ENCODE results near the gene SNAI3. TPM values are rescaled to one million over a fixed set of nuclear protein-coding genes. Genes with fewer than 3 reads are reported as not detected.

Gene SNAI3
- total RNA-seq, 1 experiment from 2014 or later: 2.2 TPM

DNA sequence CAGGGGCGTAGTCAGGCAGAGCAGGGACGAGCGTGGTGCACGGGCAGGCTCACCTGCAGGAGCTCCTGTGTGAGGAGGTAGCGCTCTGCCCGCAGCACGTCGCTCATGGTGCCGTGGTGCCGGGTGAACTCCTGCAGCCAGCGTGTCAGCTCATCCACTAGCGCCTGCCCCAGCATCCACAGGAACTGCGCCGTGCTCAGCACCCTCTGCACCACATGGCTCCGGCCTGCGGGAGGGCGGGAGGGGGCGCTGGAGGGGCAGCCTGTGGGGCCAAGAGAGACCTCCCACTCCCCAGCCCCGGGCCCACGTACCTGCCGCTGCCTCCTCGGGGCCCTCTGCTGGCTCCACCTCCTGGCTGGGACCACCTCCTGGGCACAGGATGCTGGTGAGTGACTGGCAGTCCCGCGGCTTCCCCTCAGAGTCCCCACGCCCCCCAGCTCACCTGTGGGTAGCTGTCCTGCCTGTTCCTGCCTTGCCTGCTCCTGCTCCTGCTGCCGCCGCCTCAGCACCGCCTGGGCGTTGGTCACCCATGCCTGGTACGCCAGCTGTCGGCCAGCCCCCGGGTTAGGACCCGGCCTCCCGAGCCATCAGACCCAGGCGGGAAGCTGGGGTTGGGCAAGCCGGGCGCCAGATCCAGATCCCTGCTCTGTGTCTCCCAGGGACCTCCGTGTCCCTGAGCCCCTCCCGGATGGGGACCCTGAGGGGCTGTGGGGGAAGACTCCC is 36.6 kb upstream of the SNAI3 start:
- H3K36me3 ChIP-seq (ENCODE audit: control insufficient read depth in 1 of 2, insufficient read depth in 2 of 2, low read length in 2 of 2): peaks cover 62 to 90% of the 10 kb centered on the region in 2 experiments; a peak in 3 of 4 replicates
- H3K9ac ChIP-seq (ENCODE audit: low read length): no peak overlapping the region
- DNase-seq (ENCODE audit: low read depth, low spot score): no peak
- H3K4me2 ChIP-seq (ENCODE audit: low read length): no peak overlapping the region
- H3K27ac ChIP-seq (ENCODE audit: low read depth, low read length): no peak overlapping the region; the same call in 1 of the 2 replicates
- no peaks in the 10 kb centered on the region for H3K27me3 ChIP-seq (ENCODE audit: insufficient read depth, low read length)
- no peaks in the 10 kb centered on the region for H3K4me1 ChIP-seq (ENCODE audit: control insufficient read depth in 1 of 2, insufficient read depth in 2 of 2, low read length in 2 of 2)
- ChIA-PET POLR2A (no interaction called here), CTCF (interaction anchor here (2.5 kb wide), 1 partner anchor 14 kb away, joined by 7 read pairs; no protein-coding TSS in a partner anchor), RAD21 (ENCODE audit: low non-redundant PET in 1 of 2, low total read pairs in 2 of 2, uncharacterized antibody in 2 of 2, unreplicated experiment in 2 of 2) (no interaction called here)
- intact Hi-C loops (cut with micrococcal nuclease): no loop called here
- H4K20me1 ChIP-seq (ENCODE audit: insufficient read depth): 0 out of 2 replicates have a peak, but pooled peaks cover 3% of the 10 kb centered on the region
- H3K4me3 ChIP-seq (replicated peaks in 1 of 2; ENCODE audit: low read depth in 1 of 2, low read length in 2 of 2): no peak overlapping the region
- no peak for ATAC-seq
- BruUV-seq (replicated peaks): no TSS peak
- H3K9me2 ChIP-seq (ENCODE audit: insufficient read depth): no peaks in the 10 kb centered on the region
- no peak overlapping the region for H2AFZ ChIP-seq (ENCODE audit: low read depth, low read length, poor library complexity, severe bottlenecking)
- TF ChIP-seq JUND (IDR thresholded peaks at IDR 0.05) (no peak), CBX3 (IDR thresholded peaks at IDR 0.05; ENCODE audit: low read depth) (no peak), EGR1 (IDR thresholded peaks at IDR 0.05; ENCODE audit: low read depth) (no peak), EZH2phosphoT487 (IDR thresholded peaks at IDR 0.05; ENCODE audit: borderline replicate concordance) (no peak), ZNF274 (IDR thresholded peaks at IDR 0.05; ENCODE audit: low read depth, low read length) (no peak), SP1 (IDR thresholded peaks at IDR 0.05; ENCODE audit: low read depth) (no peak), RAD21 (IDR thresholded peaks at IDR 0.05; ENCODE audit: low read depth) (no peak), YY1 (IDR thresholded peaks at IDR 0.05; ENCODE audit: extremely low read depth, insufficient replicate concordance, low read depth, low read length) (no peak), POLR2AphosphoS5 (IDR thresholded peaks at IDR 0.05; ENCODE audit: low read depth, low read length) (no peak), POLR2A (IDR thresholded peaks at IDR 0.05; ENCODE audit: borderline replicate concordance, extremely low read depth, insufficient read depth, insufficient read length) (no peak), SIN3A (IDR thresholded peaks at IDR 0.05; ENCODE audit: low read depth) (no peak), EZH2 (IDR thresholded peaks at IDR 0.05) (no peak)
- TF ChIP-seq, protein P1, sequence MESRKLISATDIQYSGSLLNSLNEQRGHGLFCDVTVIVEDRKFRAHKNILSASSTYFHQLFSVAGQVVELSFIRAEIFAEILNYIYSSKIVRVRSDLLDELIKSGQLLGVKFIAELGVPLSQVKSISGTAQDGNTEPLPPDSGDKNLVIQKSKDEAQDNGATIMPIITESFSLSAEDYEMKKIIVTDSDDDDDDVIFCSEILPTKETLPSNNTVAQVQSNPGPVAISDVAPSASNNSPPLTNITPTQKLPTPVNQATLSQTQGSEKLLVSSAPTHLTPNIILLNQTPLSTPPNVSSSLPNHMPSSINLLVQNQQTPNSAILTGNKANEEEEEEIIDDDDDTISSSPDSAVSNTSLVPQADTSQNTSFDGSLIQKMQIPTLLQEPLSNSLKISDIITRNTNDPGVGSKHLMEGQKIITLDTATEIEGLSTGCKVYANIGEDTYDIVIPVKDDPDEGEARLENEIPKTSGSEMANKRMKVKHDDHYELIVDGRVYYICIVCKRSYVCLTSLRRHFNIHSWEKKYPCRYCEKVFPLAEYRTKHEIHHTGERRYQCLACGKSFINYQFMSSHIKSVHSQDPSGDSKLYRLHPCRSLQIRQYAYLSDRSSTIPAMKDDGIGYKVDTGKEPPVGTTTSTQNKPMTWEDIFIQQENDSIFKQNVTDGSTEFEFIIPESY (IDR thresholded peaks at IDR 0.05; ENCODE audit: extremely low read depth, insufficient replicate concordance, low read length): no peak
- TF ChIP-seq, protein P2, sequence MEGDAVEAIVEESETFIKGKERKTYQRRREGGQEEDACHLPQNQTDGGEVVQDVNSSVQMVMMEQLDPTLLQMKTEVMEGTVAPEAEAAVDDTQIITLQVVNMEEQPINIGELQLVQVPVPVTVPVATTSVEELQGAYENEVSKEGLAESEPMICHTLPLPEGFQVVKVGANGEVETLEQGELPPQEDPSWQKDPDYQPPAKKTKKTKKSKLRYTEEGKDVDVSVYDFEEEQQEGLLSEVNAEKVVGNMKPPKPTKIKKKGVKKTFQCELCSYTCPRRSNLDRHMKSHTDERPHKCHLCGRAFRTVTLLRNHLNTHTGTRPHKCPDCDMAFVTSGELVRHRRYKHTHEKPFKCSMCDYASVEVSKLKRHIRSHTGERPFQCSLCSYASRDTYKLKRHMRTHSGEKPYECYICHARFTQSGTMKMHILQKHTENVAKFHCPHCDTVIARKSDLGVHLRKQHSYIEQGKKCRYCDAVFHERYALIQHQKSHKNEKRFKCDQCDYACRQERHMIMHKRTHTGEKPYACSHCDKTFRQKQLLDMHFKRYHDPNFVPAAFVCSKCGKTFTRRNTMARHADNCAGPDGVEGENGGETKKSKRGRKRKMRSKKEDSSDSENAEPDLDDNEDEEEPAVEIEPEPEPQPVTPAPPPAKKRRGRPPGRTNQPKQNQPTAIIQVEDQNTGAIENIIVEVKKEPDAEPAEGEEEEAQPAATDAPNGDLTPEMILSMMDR (IDR thresholded peaks at IDR 0.05 in 2 of 3, conservative IDR thresholded peaks at IDR 0.05 in 1 of 3; ENCODE audit: borderline replicate concordance in 1 of 3, insufficient read depth in 1 of 3, low read depth in 2 of 3, low read length in 2 of 3): no peak
- TF ChIP-seq, protein P3, sequence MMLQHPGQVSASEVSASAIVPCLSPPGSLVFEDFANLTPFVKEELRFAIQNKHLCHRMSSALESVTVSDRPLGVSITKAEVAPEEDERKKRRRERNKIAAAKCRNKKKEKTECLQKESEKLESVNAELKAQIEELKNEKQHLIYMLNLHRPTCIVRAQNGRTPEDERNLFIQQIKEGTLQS (IDR thresholded peaks at IDR 0.05): no peak
- TF ChIP-seq, protein P4, sequence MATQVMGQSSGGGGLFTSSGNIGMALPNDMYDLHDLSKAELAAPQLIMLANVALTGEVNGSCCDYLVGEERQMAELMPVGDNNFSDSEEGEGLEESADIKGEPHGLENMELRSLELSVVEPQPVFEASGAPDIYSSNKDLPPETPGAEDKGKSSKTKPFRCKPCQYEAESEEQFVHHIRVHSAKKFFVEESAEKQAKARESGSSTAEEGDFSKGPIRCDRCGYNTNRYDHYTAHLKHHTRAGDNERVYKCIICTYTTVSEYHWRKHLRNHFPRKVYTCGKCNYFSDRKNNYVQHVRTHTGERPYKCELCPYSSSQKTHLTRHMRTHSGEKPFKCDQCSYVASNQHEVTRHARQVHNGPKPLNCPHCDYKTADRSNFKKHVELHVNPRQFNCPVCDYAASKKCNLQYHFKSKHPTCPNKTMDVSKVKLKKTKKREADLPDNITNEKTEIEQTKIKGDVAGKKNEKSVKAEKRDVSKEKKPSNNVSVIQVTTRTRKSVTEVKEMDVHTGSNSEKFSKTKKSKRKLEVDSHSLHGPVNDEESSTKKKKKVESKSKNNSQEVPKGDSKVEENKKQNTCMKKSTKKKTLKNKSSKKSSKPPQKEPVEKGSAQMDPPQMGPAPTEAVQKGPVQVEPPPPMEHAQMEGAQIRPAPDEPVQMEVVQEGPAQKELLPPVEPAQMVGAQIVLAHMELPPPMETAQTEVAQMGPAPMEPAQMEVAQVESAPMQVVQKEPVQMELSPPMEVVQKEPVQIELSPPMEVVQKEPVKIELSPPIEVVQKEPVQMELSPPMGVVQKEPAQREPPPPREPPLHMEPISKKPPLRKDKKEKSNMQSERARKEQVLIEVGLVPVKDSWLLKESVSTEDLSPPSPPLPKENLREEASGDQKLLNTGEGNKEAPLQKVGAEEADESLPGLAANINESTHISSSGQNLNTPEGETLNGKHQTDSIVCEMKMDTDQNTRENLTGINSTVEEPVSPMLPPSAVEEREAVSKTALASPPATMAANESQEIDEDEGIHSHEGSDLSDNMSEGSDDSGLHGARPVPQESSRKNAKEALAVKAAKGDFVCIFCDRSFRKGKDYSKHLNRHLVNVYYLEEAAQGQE (IDR thresholded peaks at IDR 0.05; ENCODE audit: low read depth): no peak
- TF ChIP-seq, protein P5, sequence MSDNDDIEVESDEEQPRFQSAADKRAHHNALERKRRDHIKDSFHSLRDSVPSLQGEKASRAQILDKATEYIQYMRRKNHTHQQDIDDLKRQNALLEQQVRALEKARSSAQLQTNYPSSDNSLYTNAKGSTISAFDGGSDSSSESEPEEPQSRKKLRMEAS (IDR thresholded peaks at IDR 0.05): no peak
- H3K9me3 ChIP-seq (ENCODE audit: control insufficient read depth in 1 of 2, insufficient read depth in 1 of 2, low read depth in 1 of 2, low read length in 2 of 2): no peaks in the 10 kb centered on the region
- no peaks in the 10 kb centered on the region; the same call in 1 of the 2 replicates for H3K79me2 ChIP-seq (ENCODE audit: insufficient read depth, low read length)
